ENCODE results near the gene NDUFS3. TPM values are rescaled to one million over a fixed set of nuclear protein-coding genes. Genes with fewer than 3 reads are reported as not detected.
A peak's percentile ranks its signal among the peaks of the same experiment; 100 is the strongest.
"Not testable (repeated sequence)": the region's sequence is repeated elsewhere in the genome, so short reads cannot be mapped to it uniquely, and the experiment has no call there.

NDUFS3 gene
- total RNA-seq, 2 donors from 2014 or later = 65.6 to 70.3 TPM

- intact Hi-C loops (cut with DNase I) = loop anchor here in 1 of 2 donors (10.0 kb wide), 1 partner anchor 68 kb away; no protein-coding TSS in a partner anchor
- peak; percentile 98 for DNase-seq (ENCODE audit: low spot score)
These were observed 26.1 kb upstream of the NDUFS3 start, which contains the start of gene CELF1 for GRCh38 chr11:47552566-47553405. CELF1 (minus strand) TSS chr11:47553132; CDS start chr11:47499523, 53,609 bp downstream.

- no peak for DNase-seq (ENCODE audit: low spot score)
- intact Hi-C loops (cut with DNase I) = loop anchor here in 1 of 2 donors (10.0 kb wide), 1 partner anchor 69 kb away; no protein-coding TSS in a partner anchor
These were observed 25.5 kb upstream of the NDUFS3 start for GRCh38 chr11:47553406-47553743.

- intact Hi-C loops (cut with DNase I) = loop anchor here in 1 of 2 donors (10.0 kb wide), 1 partner anchor 72 kb away; no protein-coding TSS in a partner anchor
- not testable (repeated sequence) for DNase-seq (ENCODE audit: low spot score)
These were observed 21.9 kb upstream of the NDUFS3 start for GRCh38 chr11:47557004-47557403.

- intact Hi-C loops (cut with DNase I) = loop anchor here in 1 of 2 donors (10.0 kb wide), 1 partner anchor 74 kb away; no protein-coding TSS in a partner anchor
- DNase-seq (ENCODE audit: low spot score) = no peak
These were observed 20.2 kb upstream of the NDUFS3 start for GRCh38 chr11:47558695-47559094.

GRCh38 chr11:47560426-47560825, 18.4 kb upstream of the NDUFS3 start:
- intact Hi-C loops (cut with DNase I) = no loop called here
- DNase-seq (ENCODE audit: low spot score) = no peak

GRCh38 chr11:47562393-47562792, 16.5 kb upstream of the NDUFS3 start:
- DNase-seq (ENCODE audit: low spot score); intact Hi-C loops (cut with DNase I): not testable (repeated sequence)

GRCh38 chr11:47564366-47564765, 14.5 kb upstream of the NDUFS3 start:
- DNase-seq (ENCODE audit: low spot score); intact Hi-C loops (cut with DNase I): not testable (repeated sequence)

- DNase-seq (ENCODE audit: low spot score) = no peak
- intact Hi-C loops (cut with DNase I) = no loop called here
These were observed 13.9 kb upstream of the NDUFS3 start for GRCh38 chr11:47564933-47565339.

- intact Hi-C loops (cut with DNase I) = no loop called here
- DNase-seq (ENCODE audit: low spot score) = peak; percentile 93
These were observed 13.3 kb upstream of the NDUFS3 start, which contains the start of gene PTPMT1 for GRCh38 chr11:47565340-47566148. PTPMT1 (plus strand) TSS chr11:47565599; CDS start chr11:47565623, 24 bp downstream.

GRCh38 chr11:47566149-47566698, 12.7 kb upstream of the NDUFS3 start:
- intact Hi-C loops (cut with DNase I) = no loop called here
- no peak for DNase-seq (ENCODE audit: low spot score)

GRCh38 chr11:47569646-47570045, 9.2 kb upstream of the NDUFS3 start:
- intact Hi-C loops (cut with DNase I) = no loop called here
- DNase-seq (ENCODE audit: low spot score) = no peak

GRCh38 chr11:47570651-47571356, 8.1 kb upstream of the NDUFS3 start:
- intact Hi-C loops (cut with DNase I) = no loop called here
- no peak for DNase-seq (ENCODE audit: low spot score)

GRCh38 chr11:47571357-47571729, 7.5 kb upstream of the NDUFS3 start:
- intact Hi-C loops (cut with DNase I) = no loop called here
- DNase-seq (ENCODE audit: low spot score) = no peak

GRCh38 chr11:47571895-47572294, 7.0 kb upstream of the NDUFS3 start:
- DNase-seq (ENCODE audit: low spot score) = no peak
- intact Hi-C loops (cut with DNase I) = no loop called here

GRCh38 chr11:47572715-47573255, 6.1 kb upstream of the NDUFS3 start:
- intact Hi-C loops (cut with DNase I) = no loop called here
- DNase-seq (ENCODE audit: low spot score) = peak; percentile 51

GRCh38 chr11:47573321-47573720, 5.6 kb upstream of the NDUFS3 start:
- intact Hi-C loops (cut with DNase I) = no loop called here

GRCh38 chr11:47577460-47578041, 1.3 kb upstream of the NDUFS3 start:
- intact Hi-C loops (cut with DNase I) = no loop called here

More at GRCh38 chr11:47573321-47573720, 5.6 kb upstream of the NDUFS3 start:
- DNase-seq (ENCODE audit: low spot score) = peak; percentile 36

GRCh38 chr11:47583844-47584243, 5.0 kb downstream of the NDUFS3 start:
- intact Hi-C loops (cut with DNase I) = no loop called here
- no peak for DNase-seq (ENCODE audit: low spot score)

More at GRCh38 chr11:47577460-47578041, 1.3 kb upstream of the NDUFS3 start:
- DNase-seq (ENCODE audit: low spot score) = peak; percentile 65
